ENCODE data around the gene SEC31A.

DNA sequence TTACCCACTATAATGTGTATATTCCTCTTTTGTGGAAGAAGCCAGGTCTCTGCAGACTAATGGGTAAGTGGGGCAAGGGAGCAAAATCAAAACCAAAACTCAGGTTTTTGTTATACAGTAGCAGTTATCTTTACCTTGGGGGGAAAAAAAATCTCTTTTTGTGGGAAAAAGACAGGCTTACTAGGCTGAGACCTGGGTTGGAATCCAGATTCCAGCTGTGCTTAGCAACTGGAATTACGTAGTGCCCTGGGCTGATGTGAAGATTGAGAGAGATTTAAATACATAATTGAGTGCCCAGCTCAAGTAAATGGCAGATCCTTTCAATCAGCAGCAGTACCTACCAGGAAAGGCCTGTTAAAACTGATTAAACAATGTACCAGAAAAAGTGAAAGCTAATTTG lies 76.9 kb downstream of the SEC31A start:
- TF ChIP-seq, protein P1, sequence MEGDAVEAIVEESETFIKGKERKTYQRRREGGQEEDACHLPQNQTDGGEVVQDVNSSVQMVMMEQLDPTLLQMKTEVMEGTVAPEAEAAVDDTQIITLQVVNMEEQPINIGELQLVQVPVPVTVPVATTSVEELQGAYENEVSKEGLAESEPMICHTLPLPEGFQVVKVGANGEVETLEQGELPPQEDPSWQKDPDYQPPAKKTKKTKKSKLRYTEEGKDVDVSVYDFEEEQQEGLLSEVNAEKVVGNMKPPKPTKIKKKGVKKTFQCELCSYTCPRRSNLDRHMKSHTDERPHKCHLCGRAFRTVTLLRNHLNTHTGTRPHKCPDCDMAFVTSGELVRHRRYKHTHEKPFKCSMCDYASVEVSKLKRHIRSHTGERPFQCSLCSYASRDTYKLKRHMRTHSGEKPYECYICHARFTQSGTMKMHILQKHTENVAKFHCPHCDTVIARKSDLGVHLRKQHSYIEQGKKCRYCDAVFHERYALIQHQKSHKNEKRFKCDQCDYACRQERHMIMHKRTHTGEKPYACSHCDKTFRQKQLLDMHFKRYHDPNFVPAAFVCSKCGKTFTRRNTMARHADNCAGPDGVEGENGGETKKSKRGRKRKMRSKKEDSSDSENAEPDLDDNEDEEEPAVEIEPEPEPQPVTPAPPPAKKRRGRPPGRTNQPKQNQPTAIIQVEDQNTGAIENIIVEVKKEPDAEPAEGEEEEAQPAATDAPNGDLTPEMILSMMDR (IDR thresholded peaks at IDR 0.05) = no peak
- TF ChIP-seq POLR2A (IDR thresholded peaks at IDR 0.05) = no peak

Data from breast epithelium (tissue), 3 donors.